Hematopoietic multipotent progenitor cell treated with erythropoietin and hydrocortisone succinate and interleukin-3 and kit ligand, for 15 days (in vitro differentiated cells): ENCODE data around the gene NHSL2.

Source experiments
- DNase-seq: peaks from one replicate; pipeline ENCODE4 v3.0.0-alpha.2; 2015; ENCODE audit warnings: low spot score

Gene NHSL2

GRCh38 chrX:72020204-72020603 is 109.6 kb downstream of the NHSL2 start:
- DNase-seq = no peak

DNA sequence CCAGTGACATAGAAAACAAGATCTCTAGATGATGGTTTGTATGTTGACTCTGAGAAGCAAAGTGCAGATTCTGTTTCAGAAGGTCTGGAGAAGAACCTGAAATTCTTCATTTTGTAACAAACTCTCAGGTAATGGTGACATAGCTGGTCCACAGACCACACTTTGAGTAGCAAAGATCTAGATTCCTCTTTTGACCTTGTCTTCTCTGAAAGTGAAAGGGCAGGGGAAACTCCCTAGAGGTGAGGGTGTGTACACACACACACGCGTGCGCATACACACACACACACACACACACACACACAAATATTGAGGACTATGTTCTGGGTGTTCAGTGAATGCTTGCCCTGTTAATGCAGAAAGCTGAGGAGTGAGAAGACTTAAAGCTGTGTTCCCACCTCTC is 110.1 kb downstream of the NHSL2 start:
- DNase-seq = no peak

DNA sequence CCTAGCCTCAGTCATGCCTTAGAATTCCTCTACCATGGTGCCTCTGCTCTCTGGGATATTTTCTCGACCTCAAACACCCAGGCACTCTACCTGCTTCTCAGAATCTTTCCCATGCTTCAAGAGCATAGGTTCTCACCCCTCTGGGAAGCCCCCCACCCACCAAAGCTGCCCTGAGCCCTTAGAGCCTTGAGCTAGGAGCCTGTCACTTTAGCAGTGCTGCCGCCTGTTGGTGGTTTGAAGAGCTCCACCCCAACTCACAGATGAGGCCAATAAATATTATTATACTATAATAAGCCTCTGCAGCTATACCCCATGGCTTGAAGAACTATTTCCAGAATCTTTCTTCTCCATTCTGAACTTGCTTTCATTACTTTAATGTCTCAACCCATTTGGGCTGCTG is 111.3 kb downstream of the NHSL2 start:
- peak; percentile 2 for DNase-seq

GRCh38 chrX:72023071-72023470 is 112.4 kb downstream of the NHSL2 start:
- DNase-seq = no peak

GRCh38 chrX:72025236-72025770 is 114.7 kb downstream of the NHSL2 start:
- no peak for DNase-seq

DNA sequence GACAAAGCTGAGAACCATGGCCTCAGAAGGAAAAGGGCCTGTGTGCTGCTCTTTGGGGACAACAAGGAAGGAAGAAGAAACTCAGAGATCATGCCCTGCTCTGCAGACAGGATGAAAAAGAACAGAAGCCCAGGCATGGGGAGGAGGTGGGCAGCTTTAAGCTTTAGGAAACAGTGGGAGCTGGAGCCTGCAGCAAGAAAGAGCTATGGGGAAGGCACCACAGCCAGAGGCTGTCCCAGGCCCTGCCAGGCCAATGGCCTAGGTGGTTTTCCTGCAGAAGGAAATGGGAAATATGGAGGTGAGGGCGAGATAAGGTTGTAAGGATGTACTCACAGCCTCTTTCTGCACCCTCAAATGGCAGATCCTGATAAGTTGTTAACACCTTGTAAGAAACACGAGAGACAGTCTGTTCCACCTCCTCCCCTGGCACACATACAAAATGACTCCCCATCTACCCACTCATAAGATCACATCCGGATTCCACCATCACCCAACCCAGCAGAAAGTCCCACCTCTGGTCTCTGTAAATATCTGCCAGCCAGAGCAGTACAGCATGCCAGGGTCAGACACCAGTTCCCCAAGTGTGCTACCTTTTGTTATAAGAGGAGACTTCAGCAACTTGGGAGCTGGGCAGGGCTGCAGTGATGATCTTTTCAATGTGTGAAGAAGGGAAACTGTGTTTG is 115.8 kb downstream of the NHSL2 start:
- no peak for DNase-seq

- DNase-seq = no peak
These were observed 116.6 kb downstream of the NHSL2 start for GRCh38 chrX:72027024-72027913.

- no peak for DNase-seq
These were observed 117.3 kb downstream of the NHSL2 start for GRCh38 chrX:72027914-72028307.

DNA sequence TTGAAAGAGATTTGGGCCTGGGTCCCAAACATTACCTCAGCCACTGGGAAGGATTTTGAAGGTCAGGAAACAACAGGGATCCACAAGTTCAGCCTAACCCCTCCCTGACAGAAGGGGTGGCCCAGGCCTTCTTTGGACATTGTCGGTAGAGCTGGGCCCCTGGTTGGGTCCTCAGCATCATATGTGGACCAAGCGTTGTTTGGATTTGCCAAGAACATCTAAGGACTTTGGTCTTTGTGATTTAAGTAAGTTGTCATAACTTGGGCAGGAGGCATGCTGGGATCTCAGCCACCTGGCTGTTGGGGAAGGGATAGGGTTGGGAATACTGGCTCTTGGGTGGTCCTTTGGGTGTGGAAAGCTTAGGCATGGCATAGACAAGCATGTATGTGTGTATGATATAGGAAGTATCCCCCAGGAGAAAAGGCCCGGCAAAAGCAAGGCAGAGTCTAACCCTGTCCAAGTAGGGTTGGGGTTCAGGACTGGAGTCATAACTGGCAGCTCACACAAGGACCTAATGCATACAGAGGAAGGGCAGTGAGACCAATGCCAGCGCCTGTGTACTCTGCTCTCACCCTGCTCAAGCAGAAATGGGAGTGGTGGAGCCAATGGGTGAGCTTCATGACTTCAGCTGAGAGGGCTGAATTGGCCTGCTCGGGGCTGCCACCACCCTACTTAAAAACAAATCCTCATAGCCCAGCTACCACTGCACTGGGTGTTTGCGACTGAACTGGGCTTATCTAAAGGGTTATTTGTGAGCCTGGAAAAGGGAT is 118.2 kb downstream of the NHSL2 start:
- DNase-seq = no peak

DNA sequence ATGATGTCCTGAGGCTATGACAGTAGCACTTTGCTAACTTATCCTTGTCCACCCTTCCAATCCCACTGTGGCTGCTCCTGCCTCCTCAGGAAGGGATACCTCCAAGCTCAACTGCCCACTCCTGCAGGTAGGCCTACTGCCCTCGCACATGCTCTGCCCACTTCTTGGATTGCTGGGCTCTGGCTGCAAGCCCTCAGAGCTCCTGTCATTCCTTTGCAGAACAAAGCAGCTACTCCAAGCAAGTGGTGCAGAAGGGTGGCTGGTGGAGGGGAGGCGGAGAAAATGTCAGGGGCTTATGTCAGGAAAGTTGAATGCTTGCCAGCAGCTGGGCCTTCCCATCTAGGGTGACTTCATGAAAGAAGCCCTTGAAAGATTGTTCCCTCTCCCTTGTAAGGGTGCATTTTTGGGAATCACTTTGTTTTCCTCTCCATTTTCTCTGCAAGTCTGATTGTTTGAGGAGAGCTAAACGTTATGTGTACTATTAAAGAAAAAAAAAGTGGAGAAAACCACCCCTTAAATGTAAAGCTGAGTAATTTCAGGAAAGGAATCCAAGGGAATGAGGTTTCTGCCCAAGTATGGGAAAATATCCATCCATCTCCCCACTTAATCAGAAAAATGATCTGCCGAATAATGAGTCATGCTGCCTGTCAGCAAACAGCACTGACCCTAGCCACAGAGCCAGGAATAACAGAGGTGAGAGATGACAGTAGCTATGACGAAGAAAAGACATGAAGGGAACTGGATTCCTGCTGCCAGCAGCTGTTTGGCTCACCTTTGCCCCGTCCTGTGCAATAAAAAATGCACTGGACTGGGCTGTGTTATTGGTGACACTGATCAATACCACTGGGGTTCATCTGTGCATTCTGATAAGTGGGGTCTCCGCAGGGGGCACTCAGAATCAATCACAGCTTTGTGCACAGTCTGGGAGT is 119.1 kb downstream of the NHSL2 start:
- DNase-seq = no peak

GRCh38 chrX:72030431-72030830 is 119.8 kb downstream of the NHSL2 start:
- DNase-seq = no peak

DNA sequence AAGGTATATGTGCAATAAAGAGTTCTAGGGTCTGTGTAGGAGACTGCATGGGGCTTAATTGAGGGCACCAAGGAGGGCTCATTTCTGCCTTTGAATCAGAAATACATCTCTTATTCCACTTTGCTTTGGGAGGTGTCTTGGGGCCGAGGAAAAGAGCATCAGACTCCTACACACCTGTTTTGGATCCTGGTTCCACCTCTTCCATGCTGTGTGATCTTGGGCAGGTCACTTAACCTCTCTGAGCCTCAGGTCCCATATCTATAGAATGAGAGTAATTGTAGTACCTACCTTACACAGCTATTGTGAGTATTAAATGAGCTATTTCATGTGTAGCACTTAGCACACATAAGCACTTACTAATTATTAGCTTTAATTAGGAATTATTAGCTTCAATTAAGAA is 120.5 kb downstream of the NHSL2 start:
- no peak for DNase-seq

- DNase-seq = no peak
These were observed 121.0 kb downstream of the NHSL2 start for GRCh38 chrX:72031634-72032033.

DNA sequence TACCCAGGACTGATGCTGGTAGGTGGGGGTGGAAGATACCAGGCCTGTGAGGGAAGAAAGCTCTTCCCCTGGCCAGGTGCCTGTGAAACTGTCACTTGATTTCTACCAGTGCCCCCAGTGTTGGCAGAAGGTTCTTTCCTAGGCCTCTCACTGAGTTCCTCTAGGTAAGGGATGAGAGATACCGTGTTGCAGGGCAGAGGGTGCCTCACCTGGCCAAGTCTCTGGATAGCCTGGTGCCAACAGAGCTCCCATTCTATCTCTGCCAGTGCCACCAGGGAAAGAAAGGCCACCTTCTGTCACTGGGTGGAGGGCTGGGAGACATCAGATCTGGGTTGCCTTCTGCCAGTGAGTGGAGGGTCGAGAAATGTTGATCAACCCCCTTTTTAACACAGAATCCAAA is 127.0 kb downstream of the NHSL2 start:
- DNase-seq = no peak

GRCh38 chrX:72038016-72038415 is 127.4 kb downstream of the NHSL2 start:
- DNase-seq = no peak

GRCh38 chrX:72038868-72039267 is 128.2 kb downstream of the NHSL2 start:
- no peak for DNase-seq

- no peak for DNase-seq
These were observed 129.9 kb downstream of the NHSL2 start for GRCh38 chrX:72040506-72040905.

DNA sequence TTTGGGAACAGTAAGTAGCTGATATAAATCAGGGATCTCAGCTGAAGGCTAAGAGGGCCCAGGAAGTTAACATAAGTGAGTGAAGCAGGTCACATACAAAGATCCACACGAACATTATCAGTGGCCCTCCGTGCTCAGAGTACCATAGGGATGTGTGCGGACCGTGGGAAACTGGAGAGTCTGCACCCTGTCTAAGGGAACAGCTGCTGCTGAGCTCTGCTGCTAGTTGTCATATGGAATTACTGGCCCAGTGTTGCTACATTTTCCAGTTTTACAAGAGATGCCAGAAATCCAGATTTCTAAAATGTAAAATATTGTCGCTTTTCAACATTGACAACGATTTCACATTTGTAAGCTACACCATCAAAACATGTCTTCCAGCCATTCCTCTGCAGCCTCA is 130.5 kb downstream of the NHSL2 start:
- DNase-seq = no peak

DNA sequence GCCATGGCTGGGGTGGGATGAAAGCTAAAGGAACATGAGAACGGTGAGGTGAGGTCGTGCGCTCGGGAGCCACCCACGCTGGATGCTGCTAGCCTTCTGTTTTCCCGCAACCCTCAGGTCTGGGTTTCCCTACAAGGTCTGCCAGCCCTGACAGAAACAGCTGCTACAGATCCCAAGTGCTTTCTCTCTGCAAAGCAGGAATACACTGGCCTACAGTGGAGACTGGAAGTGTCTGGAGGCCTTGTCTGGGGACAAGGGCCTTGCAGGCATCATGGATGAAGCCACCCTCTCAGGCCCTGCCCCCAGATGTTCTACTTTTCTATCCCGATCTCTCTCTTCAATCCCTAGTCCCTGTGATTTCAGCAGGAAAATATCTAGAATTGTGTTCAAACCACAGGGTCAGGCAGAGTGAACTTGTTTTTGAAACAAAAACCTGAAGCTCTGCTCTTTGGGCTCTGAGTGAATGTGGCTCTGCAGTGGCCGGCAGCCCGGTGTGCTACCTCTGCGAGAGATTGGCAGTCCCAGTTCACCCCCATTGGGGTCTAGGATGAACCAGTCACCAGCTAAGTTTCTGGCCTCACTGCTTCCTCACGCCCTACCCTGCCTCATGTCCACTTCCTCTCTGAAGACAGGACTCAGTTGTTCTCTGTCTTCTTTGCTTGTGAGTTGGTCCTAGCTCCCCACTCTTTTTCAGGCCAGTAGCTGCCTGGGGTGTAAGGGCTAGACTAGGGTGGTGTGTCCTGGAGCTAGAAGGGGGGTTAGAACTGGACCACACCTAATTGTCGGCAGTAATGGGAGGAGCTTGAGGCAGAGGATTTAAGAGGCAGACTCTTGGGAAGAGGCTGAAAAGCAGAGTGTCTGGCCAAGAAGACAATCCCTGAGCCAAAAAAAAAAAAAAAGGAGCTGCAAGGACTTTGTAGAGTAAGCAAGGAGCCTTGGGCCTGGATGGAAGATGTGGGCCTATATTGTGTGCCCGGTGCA is 131.5 kb downstream of the NHSL2 start:
- DNase-seq = no peak

GRCh38 chrX:72042852-72043248 is 132.2 kb downstream of the NHSL2 start:
- no peak for DNase-seq
